Measurements from ENCODE around the gene CD3D. TPM values are rescaled to one million over a fixed set of nuclear protein-coding genes. Genes with fewer than 3 reads are reported as not detected.

CD3D gene
- total RNA-seq (2012; rRNA removed) = not detected in 2 replicates
- not detected in 2 replicates for polyA plus RNA-seq (2012; rRNA removed)
- not detected in 2 replicates for polyA plus RNA-seq (2012; cell fraction: cytosol; rRNA removed)
- not detected in 2 replicates for polyA plus RNA-seq (2012; cell fraction: nucleus; rRNA removed; ENCODE audit: low replicate concordance)
- not detected for Bru-seq, nascent RNA
- not detected for BruChase-seq, experiment 1, labeled RNA remaining after a 6-hour chase
- BruChase-seq, experiment 2, labeled RNA remaining after a 2-hour chase = not detected
- long read RNA-seq = 0 reads

- BruUV-seq (replicated peaks) = no TSS peak
These were observed at the start of gene CD3D for GRCh38 chr11:118342503-118343161. Gene CD3D, minus strand, starts transcription at chr11:118342705. Its CDS starts 98 bp downstream, at chr11:118342607.

More at GRCh38 chr11:118342503-118343161, at the start of gene CD3D:
- no peak within 1 kb of the TSS for H3K27ac ChIP-seq (ENCODE audit: insufficient read depth, low read length)
- H4K20me1 ChIP-seq (ENCODE audit: insufficient read depth, low read length) = no peaks in the 10 kb centered on the region
- POLR2A ChIA-PET (ENCODE audit: unreplicated experiment) = no interaction called here
- H3K18ac ChIP-seq (ENCODE audit: low read depth, low read length) = no peak within 1 kb of the TSS
- no peaks in the 10 kb centered on the region for H3K9me3 ChIP-seq (ENCODE audit: control insufficient read depth, insufficient read depth, low read length)
- H2AK9ac ChIP-seq (replicated peaks; ENCODE audit: low read depth, low read length, poor library complexity) = no peak within 1 kb of the TSS
- intact Hi-C loops (cut with micrococcal nuclease) (no loop called here), dilution Hi-C loops (cut with HindIII; ENCODE audit: low sequenced_read_pairs, unreplicated experiment) (no loop called here), in situ Hi-C loops (cut with MboI; ENCODE audit: low sequenced_read_pairs) (no loop called here)
- H2BK20ac ChIP-seq (ENCODE audit: low read depth, low read length) = no peak within 1 kb of the TSS
- H3K4ac ChIP-seq (ENCODE audit: low read depth, low read length) = no peak within 1 kb of the TSS
- no peak within 1 kb of the TSS for H4K8ac ChIP-seq (ENCODE audit: low read depth in 2 of 2, low read length in 2 of 2)
- no peaks in the 10 kb centered on the region for H3K79me1 ChIP-seq (ENCODE audit: low read depth in 1 of 2, low read length in 2 of 2)
- no peak for TF ChIP-seq NFE2L2 (IDR thresholded peaks at IDR 0.05; ENCODE audit: low read depth, low read length)
- no peak for TF ChIP-seq RFX5 (IDR thresholded peaks at IDR 0.05; ENCODE audit: low read depth, low read length)
- no peak for TF ChIP-seq POLR2A (IDR thresholded peaks at IDR 0.05; ENCODE audit: low read depth, low read length)
- H3K56ac ChIP-seq (ENCODE audit: extremely low read depth, insufficient read depth, low read length) = no peak within 1 kb of the TSS
- WGBS, 2 experiments (ENCODE audit: extremely low coverage in 2 of 2, insufficient read length in 1 of 2) = 100% methylated on average over 1 of the region's 13 CpGs; no CpG with 5 or more reads in 1 of the 2 experiments
- no peaks in the 10 kb centered on the region for H3K4me1 ChIP-seq (ENCODE audit: control insufficient read depth, insufficient read depth, low read length)
- H3K9ac ChIP-seq (ENCODE audit: low read depth, low read length) = no peak within 1 kb of the TSS
- H3K4me2 ChIP-seq (ENCODE audit: low read depth, low read length) = no peak within 1 kb of the TSS
- H3K14ac ChIP-seq (replicated peaks; ENCODE audit: low read depth, low read length) = no peak within 1 kb of the TSS
- H2BK15ac ChIP-seq (ENCODE audit: low read depth, low read length) = no peak within 1 kb of the TSS
- H4K5ac ChIP-seq (ENCODE audit: low read depth, low read length) = no peak within 1 kb of the TSS
- no peaks in the 10 kb centered on the region for H3K36me3 ChIP-seq (ENCODE audit: control insufficient read depth, insufficient read depth, low read length)
- CTCF ChIA-PET = interaction anchor here (0.5 kb wide), 1 partner anchor 144 kb away, joined by 3 read pairs; no protein-coding TSS in a partner anchor
- no peak within 1 kb of the TSS for H4K91ac ChIP-seq (ENCODE audit: insufficient read depth, low read depth, low read length)
- no peak within 1 kb of the TSS for H3K23ac ChIP-seq (ENCODE audit: low read depth, low read length)
- H3K4me3 ChIP-seq (ENCODE audit: insufficient read depth, low read depth, low read length) = no peak within 1 kb of the TSS
- no peak within 1 kb of the TSS for H2BK5ac ChIP-seq (ENCODE audit: low read depth, low read length, poor library complexity, severe bottlenecking)
- H2AFZ ChIP-seq (replicated peaks; ENCODE audit: low read length, poor library complexity) = no peak within 1 kb of the TSS
- no peak within 1 kb of the TSS for H2BK120ac ChIP-seq (ENCODE audit: low read depth, low read length)
- no peak for DNase-seq
- no peak within 1 kb of the TSS for H2AK5ac ChIP-seq (ENCODE audit: low read depth, low read length)
- no peak for ATAC-seq (ENCODE audit: low read depth)
- H3K9me1 ChIP-seq (ENCODE audit: insufficient read depth, low read length) = no peaks in the 10 kb centered on the region
- peaks cover 15% of the 10 kb centered on the region for H3K27me3 ChIP-seq (ENCODE audit: control insufficient read depth, insufficient read depth, low read length)
